OCI-M2 (cell line): ENCODE measurements around the gene DGKI.
"Not testable (repeated sequence)": the region's sequence is repeated elsewhere in the genome, so short reads cannot be mapped to it uniquely, and the experiment has no call there.

Experiments
- DNase-seq: peaks from one replicate; lab custom pipeline; 2025; ENCODE audit not compliant: unreplicated experiment; lab: John Stamatoyannopoulos, UW

Gene DGKI

DNA sequence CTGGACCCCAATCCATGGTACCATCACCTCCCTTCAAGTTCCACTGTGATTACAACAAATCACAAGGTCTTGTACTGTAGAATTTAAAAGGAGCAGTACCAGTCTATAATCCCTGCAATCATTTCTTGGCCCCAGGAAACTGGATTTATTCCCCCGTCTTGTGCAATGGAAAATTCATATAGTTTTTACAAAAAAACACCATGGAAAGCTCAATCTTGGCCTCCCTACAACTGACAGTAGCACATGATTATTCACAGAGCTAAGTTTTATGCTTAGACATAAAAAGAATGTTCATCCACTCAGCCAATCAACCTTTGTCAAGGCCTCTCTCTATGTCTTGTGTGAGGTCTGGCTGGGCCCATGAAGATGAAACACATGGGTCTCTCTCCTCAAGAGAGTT, 10.2 kb downstream of the DGKI start:
- no peak for DNase-seq

DNA sequence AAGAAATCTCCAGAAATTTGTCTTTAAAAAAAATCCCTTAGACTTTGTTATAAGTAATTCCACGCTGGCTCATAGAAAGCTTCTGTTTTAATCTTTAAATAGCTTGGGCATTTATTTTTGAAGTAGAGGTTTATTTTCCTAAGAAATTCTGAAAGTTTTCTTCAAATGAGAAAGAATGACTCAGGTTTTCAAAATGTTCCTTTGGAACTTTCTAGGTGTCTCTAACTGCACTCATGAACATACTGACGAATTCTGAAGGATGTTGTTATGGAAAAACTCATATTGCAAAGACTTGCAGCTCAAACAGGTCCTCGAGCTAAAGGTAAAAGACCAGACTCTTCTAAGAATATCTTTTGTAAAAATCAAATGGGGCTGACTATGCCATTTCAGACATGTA, 10.7 kb downstream of the DGKI start:
- no peak for DNase-seq

- DNase-seq, result no peak
Measured at GRCh38 chr7:137835486-137836112, 11.2 kb downstream of the DGKI start.

DNA sequence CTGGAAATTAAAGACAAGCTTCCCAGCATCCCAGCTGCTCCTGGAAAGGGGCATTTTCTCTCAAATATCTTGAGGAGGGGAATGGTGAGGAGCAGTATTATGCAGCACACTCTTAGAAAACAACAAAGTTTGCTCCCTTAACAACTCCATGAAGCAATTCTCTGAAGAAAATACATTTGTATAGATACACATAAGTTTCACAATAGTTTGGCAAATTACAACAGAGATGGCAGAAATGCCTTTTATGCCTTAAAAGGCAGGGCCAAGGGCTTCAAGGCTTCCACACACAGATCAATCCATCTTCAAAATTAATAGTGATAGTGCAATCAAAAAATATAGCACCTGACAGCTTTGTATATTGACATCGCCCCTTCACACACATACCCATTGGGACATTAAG, 12.2 kb downstream of the DGKI start:
- no peak for DNase-seq

DNA sequence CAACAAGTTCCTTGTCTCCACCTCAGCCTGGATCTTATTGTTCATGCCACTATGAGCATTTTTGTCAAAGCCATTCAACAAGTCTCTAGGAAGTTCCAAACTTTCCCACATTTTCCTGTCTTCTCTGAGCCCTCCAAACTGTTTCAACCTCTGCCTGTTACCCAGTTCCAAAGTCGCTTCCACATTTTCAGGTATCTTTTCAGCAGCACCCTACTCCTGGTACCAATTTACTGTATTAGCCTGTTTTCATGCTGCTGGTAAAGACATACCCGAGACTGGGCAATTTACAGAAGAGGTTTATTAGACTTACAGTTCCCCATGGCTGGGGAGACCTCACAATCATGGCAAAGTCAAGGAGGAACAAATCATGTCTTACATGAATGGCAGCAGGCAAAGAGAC, 13.8 kb downstream of the DGKI start:
- DNase-seq, result not testable (repeated sequence)

DNA sequence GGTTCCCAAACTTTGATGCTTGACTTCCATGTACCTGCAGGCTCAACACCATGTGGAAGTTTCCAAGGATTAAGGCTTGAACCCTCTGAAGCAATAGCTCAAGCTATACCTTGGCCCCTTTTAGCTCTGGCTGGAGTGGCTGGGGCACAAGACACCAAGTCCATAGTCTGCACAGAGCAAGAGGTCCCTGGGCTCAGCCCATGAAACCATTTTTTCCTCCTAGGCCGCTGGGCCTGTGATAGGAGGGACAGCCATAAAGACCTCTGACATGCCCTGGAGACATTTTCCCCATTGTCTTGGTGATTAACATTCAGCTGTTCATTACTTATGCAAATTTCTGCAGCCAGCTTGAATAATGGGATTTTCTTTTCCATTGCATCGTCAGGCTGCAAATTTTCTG, 14.4 kb downstream of the DGKI start:
- DNase-seq, result no peak

- not testable (repeated sequence) for DNase-seq
Measured at GRCh38 chr7:137831555-137831954, 15.2 kb downstream of the DGKI start.

GRCh38 chr7:137829337-137829992, 17.3 kb downstream of the DGKI start:
- DNase-seq, result no peak

- no peak for DNase-seq
Measured at GRCh38 chr7:137828456-137828855, 18.3 kb downstream of the DGKI start.

DNA sequence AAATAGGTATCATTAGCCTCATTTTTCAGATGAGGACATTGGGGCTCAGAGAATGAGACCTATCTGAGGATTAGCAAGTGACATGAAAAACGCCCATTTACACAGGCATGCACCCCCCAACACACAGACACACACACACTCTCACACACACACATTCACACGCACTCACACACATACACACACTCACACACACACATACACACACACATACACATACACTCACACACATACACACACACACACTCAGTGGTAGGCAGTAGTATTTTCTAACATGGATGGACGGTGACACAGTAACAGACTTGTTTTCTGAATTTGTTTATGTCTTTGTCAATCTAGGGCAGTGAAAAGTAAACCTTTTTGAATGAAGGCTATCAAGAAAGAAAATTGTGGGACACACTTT, 21.3 kb downstream of the DGKI start:
- DNase-seq, result no peak

- no peak for DNase-seq
Measured at GRCh38 chr7:137820677-137821420, 25.9 kb downstream of the DGKI start.

DNA sequence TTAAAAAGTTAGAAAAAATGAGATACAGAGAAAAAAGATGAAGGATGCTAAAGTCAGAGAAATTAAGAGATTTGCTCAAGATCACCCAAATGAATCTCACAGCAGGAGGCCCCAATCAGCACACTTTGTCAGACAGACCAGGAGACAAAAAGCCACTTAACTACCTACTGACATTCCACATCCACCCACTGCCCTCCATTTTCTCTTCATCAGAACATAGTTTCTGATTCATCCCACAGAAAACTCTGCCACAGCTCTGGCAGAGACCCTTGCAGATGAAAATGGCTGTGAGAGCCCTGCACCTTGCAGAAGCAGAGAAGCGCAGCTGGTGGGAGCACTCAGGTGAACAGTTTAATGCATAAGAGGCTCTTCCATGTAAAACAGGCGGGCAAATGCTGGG, 26.6 kb downstream of the DGKI start:
- no peak for DNase-seq

DNA sequence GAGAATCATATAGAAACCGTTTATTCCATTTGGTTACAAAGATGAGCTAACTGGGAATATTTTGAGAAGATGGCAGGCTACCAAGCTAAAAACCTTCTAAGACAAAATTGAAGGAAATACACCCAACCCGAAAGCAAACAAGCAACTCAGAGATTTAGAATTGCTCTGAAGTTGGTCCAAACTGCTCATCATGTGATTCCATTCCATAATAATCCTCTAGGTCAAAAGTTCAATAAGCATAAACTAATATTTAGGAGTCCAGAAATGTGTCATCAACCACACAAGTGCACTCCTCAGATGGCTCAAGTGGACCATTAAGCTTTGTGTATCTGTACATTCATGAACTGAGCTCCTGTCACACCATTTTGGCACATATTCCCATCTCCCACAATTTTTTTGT, 28.7 kb downstream of the DGKI start:
- no peak for DNase-seq

GRCh38 chr7:137816696-137817320, 30.0 kb downstream of the DGKI start:
- no peak for DNase-seq

- no peak for DNase-seq
Measured at GRCh38 chr7:137813541-137813940, 33.2 kb downstream of the DGKI start.

DNA sequence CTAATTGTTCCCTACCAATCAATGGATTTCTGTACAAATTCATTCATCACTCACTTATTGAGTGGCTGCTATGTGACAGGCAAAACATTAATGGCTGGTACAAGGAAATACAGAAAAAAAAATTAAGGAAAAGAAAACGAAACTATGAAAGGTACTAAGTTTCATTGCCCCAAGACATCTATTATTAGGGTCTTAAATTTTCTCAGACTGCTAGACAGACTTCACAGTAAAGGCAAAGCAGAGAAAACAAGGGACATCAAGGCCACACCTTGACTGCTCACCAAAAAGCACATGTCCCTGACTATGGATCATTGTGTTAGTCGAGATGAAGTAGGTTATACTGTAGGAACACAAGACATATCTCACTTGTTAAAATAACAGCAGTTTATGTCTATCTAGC, 36.5 kb downstream of the DGKI start:
- DNase-seq, result no peak

DNA sequence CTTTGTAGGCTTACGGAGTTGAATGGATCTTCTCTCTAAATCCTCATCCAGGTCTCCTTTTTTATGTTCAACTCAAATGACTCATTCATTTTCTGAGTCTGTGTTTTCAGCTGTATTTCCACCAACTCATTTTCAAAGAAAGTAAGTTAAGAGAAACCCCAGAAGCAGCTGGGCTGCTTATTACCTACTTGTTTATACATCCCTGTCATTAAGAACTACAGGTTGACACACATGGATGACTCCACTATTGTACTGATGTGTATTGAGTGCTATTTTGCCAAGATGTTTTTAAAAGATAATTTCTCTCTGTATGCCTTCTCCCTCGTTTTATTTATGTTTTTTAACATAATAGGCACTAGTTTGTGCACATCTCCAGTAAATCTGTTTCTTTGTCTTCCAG, 41.9 kb downstream of the DGKI start:
- DNase-seq, result no peak

DNA sequence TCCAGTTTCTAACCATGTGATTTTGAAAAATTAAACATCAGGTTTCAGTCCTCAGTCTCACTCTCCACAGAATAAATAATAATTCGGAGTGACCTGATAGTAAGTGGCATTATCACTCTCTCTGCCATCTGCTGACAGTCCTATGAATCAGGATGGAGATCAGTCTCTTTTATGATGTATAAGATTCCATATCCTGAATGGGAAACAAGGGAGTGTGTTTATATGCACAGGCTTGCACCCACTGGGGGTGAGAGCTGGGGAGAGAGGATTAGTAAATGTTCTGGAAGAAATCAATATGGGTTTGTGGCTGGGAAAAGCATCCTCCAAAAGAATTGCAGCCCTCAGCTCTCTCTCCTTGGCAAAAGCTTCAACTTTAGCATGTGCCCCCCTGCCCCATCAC, 45.3 kb downstream of the DGKI start:
- DNase-seq, result no peak

DNA sequence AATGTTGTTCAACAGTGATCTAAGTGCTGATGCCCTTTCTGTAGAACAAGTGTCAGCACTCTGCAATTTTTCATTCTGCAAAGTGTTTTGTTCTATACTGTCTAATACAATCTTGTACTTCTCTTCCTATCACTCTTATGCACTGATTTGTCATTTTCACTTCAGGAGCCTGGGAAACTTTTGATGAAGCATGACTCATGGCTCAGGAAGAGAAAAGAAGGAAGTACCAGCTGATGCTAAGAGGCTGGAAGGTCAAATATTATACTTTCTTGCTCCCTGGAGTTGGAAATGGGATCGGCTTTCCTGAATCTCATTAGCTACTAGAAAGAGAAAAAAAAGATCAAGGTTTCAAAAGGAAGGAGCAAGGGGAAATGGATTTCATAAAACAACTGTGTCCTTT, 45.8 kb downstream of the DGKI start:
- no peak for DNase-seq

- DNase-seq, result no peak
Measured at GRCh38 chr7:137798073-137798763, 48.6 kb downstream of the DGKI start.

DNA sequence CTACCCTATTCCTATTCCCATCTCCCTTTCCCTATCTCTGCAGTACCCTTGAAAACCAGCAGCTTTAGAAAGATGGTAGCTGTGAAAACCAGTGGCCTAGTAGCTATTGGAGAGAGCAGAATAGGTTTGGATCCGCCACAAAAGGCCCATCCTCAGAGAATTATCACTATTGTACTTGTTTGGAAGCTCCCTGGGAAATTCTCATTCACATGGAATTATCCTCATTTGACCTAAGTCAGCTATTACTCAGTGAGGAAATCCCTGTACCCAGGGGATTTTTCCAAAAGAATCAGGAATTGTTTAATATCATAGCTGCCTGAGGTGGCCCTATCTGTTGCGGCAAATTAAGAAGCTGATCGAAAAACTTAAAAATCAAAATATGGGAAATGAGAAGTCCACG, 51.6 kb downstream of the DGKI start:
- no peak for DNase-seq
